ENCODE data around the gene CTSE.
A peak's percentile ranks its signal among the peaks of the same experiment; 100 is the strongest.

The CTSE gene

DNA sequence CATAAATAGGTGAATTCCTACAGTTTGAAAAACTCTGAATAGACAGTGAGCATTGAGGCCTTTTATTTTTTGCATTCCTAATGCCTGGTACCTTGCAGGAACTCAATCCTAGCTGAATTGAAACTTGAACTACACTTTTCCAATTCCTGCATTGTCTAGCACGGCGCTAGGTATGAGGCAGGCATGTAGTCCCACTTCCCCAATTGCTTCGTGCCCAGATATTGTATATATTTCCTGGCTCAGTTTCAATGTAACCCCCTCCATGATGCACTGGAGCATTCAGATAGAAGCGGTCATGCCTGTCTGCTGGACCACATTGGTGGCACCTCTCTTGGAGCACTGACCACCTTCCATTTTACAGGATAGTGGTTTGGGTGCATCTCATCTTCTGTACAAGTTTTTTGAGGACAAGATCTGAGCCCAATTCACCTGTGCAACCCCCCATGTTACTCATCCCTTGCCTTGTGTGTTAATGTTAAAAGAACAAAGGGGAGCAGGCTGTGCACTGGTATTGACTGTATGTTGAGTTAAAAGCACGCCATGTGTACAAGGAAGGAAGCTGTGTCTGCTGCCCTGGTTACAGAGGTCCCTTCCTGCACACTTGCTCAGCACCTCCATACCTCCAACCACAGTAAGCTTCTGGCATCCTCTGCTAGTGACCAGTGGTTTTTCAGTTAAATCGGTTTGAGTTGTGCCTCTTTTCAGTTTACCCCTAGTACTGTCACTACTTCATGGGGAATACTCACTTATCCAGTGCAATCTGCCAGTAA lies 10.5 kb downstream of the CTSE start:
- DNase-seq = no peak

GRCh38 chr1:206012086-206012859 lies 11.4 kb downstream of the CTSE start:
- peak; percentile 96 for DNase-seq

GRCh38 chr1:206011057-206011456 lies 12.6 kb downstream of the CTSE start:
- no peak for DNase-seq

DNA sequence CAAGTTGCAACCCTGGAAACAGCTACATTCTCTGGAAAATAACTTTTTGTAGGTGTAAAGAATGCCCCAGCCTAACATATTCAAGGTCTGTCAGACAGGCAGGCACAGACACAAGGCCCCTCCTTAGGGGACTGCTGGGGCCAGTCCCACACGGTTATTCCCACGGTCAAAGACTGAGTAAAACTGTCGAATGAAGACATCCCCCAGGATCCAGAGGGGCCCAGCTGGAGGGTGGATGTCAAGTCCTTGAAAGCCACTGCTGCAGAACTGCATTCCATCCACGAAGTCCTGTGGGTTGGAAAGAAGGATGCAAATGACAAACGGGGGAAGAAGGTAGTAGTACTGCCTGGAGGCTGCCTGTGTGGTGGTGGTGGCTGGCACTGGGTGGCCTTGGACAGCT lies 13.6 kb downstream of the CTSE start:
- DNase-seq = no peak

DNA sequence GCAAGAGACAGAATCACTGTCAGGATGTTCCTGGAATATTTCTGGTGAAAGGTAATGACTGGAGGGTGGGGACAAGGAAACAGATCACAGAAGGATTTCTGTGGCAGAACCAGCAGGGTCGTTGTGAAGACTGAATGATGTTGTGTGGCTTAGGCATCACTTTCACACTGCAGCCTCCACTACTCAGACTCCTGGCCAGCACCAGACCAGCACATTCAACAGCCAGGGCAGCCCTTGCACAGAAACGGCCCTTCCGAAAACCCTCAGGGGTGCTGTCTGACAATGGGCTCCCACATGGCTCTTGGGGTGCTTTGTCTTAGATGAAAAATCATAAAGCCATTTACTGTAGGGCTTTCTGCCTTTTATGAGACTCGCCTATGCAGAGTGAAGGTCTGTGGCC lies 16.7 kb downstream of the CTSE start:
- DNase-seq = no peak

DNA sequence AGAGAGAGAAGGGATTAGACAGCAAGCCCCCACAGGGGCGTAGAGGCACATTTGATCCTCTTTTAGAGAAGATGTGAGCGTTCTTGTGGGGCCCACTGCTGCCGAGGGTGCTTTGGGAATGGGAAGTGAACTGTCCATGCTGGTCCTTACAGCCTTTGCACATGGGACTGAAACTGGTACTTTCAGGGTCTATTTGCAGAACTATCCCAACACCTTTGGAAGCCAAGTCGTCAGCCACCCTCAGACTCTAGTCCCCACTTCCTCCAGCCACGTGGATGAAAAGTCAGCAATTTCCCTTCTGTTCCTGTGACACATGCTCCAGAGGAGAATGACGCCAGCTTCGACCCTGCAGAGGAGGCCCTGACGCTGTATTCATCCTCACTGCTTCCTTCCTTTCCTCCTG lies 17.9 kb downstream of the CTSE start:
- DNase-seq = peak; percentile 94

- no peak for DNase-seq
Observed at GRCh38 chr1:206005234-206005633, 18.5 kb downstream of the CTSE start.

GRCh38 chr1:206004826-206005225 lies 18.9 kb downstream of the CTSE start:
- no peak for DNase-seq

- DNase-seq = no peak
Observed at GRCh38 chr1:206003854-206004800, 19.6 kb downstream of the CTSE start.

GRCh38 chr1:206002871-206003801 lies 20.6 kb downstream of the CTSE start, which contains the start of gene RAB7B:
Gene RAB7B, minus strand, starts transcription at chr1:206003395. Its CDS starts 9,260 bp downstream, at chr1:205994135.
- DNase-seq = peak; percentile 90

- DNase-seq = no peak
Observed at GRCh38 chr1:206002160-206002559, 21.5 kb downstream of the CTSE start.

DNA sequence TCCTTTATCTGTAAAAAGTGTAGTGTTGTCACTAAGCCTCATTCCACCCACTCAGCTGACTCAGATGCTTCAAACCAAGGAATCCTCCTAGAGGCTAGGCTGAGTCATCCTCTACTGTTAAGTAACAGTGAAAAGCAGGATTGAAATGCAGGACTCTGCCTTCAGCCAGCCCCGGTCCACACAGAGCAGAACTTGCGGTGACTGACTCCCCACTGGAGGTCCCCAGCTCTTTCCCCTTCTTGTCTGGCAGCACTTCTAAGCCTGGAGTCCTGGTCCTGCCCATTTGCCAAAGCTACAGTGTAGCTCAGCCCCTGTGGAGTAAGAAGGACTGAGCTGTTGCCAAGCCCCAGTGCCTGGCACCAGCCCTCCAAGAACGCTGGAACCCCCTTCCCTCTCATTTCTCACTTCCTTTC lies 22.2 kb downstream of the CTSE start:
- peak; percentile 98 for DNase-seq

- DNase-seq = no peak
Observed at GRCh38 chr1:206000641-206001339, 22.9 kb downstream of the CTSE start.

GRCh38 chr1:205998457-205999241 lies 25.0 kb downstream of the CTSE start:
- no peak for DNase-seq

GRCh38 chr1:205996641-205997040 lies 27.1 kb downstream of the CTSE start:
- peak; percentile 47 for DNase-seq

DNA sequence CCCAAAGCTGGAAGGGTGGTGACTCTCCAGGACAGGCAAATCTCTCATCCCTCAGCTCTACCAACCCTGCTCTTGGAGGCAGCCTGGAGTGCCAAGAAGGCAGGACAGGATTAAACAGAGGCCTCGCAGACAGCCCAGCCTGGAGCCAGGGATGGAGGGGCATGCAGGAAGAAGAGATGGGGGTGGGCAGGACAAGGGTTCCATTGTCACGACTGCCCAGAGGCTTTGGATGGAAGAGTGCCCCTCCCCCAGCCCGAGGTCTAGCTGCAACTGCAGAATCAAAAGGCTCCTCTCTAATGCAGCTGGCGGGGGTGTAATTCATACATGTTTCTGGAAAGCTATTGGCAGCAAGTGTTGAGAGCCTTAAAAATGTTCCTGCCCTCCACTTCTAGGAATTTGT lies 29.3 kb downstream of the CTSE start:
- DNase-seq = no peak

- no peak for DNase-seq
Observed at GRCh38 chr1:205993068-205993467, 30.6 kb downstream of the CTSE start.

DNA sequence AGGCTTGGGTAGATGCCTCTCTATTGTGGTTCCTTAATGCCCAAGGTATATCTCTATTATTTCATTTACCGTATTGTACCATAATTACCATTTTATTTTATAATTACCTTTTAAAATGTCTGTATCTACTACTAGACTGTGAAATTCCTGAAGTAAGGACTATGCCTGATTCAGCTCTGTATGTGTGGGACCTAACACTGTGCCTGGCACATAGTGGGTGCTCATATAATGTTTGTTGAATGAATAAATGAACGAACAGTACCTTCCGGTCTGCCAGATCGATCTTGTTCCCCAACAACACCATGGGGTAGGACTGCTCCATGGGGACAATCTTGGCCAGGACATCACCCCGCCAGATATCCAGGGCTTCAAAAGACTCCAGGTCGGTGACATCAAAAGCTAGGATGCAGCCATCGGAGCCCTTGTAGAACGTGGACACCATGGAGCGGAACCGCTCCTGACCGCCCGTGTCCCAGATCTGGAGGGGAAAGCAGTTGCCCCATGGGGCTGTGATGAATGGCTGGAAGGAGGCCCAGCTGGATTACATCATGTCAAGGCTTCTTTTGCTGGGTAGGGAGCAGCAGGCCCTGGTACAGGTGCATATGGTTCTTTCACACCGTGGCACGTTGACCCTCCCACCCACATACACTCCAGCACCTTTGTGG lies 31.3 kb downstream of the CTSE start:
- DNase-seq = no peak

DNA sequence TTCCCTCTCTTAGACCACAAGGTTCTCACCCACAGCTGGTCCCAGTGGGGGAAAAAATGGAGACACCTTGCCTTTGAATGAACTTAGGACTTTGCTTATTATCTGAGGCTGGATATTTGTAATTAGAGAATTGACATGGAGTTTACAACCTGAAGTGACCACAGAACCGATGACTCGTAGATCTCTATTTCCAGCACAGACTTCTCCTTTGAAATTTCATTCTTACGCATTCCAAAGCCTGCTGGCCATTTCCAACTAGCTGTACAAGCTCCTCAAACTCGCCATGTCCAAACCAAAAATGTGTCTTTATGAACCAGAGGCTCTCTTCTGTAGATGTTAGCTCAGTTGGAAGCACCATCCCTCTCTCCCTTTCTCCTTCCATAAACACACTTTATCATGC lies 32.5 kb downstream of the CTSE start:
- no peak for DNase-seq

DNA sequence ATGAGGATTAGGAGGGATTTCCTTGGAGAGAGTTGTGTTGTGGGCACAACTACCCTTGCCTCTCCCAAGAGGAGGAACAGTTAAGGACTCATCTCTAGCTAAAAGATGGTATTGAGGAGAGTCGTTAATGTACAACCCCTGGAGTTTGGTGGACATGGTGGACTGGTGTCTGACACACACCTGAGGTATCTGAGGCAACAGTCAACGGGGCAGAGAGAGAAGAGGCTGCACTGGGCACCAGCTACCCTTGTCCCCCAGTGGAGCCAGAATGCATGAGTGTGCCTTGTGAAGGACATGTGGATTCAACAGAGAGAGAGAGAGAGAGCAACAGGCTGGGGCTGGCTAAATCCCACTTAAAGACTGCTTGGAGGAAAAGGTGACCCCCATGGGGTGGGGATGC lies 33.5 kb downstream of the CTSE start:
- no peak for DNase-seq

Measured in suppressor macrophage treated with lipopolysaccharide for 4 hours (primary cell).